Activated naive CD8-positive, alpha-beta T cell treated with anti-CD3 and anti-CD28 coated beads, Interleukin-2, amount 50 U/mL, for 24 hours (primary cell): Measurements from ENCODE around the gene TOR2A.

Experiments used
- ATAC-seq: fragments of 150-1000 bp; cut with Tn5 transposase; one replicate; pipeline ENCODE4 v1.10.0; 2021
- DNase-seq: peaks from one replicate; pipeline ENCODE4 v3.0.0; 2021
- H3K27ac Mint-ChIP-seq: one replicate; pipeline ENCODE4 v1.8.0; 2021; ENCODE audit warnings: mild to moderate bottlenecking, mixed read lengths
- H3K27me3 Mint-ChIP-seq: one replicate; pipeline ENCODE4 v1.8.0; 2021; ENCODE audit warnings: mixed read lengths
- H3K36me3 Mint-ChIP-seq: one replicate; pipeline ENCODE4 v1.8.0; 2021; ENCODE audit warnings: low read depth, mixed read lengths
- H3K4me1 Mint-ChIP-seq: one replicate; pipeline ENCODE4 v1.8.0; 2021; ENCODE audit warnings: mixed read lengths
- H3K4me3 Mint-ChIP-seq: one replicate; pipeline ENCODE4 v1.8.0; 2021; ENCODE audit warnings: mild to moderate bottlenecking, moderate library complexity, mixed read lengths
- H3K9me3 Mint-ChIP-seq: one replicate; pipeline ENCODE4 v1.8.0; 2021; ENCODE audit warnings: mixed read lengths

Gene TOR2A

DNA sequence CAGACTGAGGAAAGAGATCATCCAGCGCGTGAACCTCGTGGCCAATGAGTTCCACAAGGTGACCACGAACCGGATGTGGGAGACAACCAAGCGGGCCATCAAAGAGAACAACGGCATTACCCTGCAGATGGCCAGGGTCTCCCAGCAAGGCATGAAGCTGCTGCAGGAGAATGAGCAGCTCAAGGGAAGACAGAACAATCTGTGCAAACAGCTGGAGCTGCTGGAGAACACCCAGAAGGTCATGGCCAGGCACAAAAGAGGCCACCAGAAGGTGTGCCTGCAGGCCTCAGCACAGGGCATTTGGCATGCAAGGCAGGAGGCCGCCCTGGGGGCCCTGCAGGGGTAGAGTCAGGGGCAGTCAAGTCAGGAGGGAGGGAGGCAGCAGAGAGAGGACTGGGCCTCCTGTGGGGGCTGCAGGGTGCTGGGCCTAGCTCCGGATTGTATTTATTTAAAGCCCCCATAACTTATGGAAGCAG is 23.8 kb downstream of the TOR2A start:
- ATAC-seq = no peak
- no peak overlapping the region for H3K4me3 Mint-ChIP-seq
- H3K27me3 Mint-ChIP-seq = no peaks in the 10 kb centered on the region
- H3K36me3 Mint-ChIP-seq = peaks cover 4% of the 10 kb centered on the region
- no peak for DNase-seq
- no peaks in the 10 kb centered on the region for H3K9me3 Mint-ChIP-seq
- peaks cover 28% of the 10 kb centered on the region for H3K4me1 Mint-ChIP-seq
- H3K27ac Mint-ChIP-seq = no peak overlapping the region

DNA sequence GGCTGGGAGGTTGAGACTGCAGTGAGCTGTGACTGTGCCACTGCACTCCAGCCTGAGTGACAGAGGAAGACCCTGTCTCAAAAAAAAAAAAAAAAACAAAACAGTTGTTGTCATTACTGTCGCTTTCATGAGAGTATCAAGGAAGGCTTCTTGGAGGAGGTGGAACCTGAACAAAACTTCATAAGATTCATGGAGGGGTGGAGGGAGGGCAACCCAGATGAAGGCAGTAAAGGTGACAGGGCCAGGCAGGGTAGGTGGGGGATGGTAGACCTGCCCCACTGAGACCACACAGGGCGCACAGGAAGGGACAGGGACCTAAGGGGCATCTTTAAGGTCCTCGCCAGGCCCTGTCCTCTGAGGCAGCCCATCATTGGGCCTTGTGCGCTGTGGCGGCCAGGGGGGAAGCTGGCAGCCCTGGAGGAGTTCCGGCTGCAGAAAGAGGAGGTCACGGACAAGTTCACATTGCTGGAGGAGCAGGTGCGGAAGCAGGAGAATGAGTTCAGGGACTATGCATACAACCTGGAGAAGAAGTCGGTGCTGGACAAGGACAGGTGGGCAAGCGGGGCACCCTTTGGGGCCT is 24.8 kb downstream of the TOR2A start:
- peaks cover 4% of the 10 kb centered on the region for H3K36me3 Mint-ChIP-seq
- H3K4me3 Mint-ChIP-seq = no peak overlapping the region

DNA sequence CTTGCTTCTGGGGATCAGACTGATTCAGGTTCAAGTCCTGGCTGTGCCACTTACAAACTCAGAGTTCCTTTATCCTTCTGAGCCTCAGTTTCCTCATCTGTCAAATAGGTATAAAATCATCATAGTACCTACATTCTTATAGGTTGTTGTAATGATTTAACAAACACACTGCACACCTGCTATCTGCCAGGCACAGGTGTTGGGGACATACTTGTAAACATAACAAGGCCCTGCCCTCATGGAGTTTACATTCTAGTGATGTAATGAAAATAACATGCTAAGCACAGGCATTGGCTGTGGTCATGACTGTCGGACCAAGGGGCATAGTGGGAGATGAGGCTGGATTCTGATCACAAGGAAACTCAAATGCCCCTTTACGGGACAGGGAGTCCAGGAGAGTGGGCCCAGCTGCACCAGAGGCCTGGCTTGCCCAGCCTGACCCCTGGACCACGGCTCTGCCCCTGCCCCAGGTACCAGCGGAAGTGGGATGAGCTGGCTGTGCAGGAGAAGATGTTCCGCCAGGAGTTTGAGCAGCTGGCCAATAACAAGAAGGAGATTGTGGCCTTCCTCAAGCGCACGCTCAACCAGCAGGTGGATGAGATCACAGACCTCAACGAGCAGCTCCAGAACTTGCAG is 26.0 kb downstream of the TOR2A start:
- Mint-ChIP-seq H3K27me3 (no peaks in the 10 kb centered on the region), H3K4me3 (no peak overlapping the region), H3K9me3 (no peaks in the 10 kb centered on the region), H3K27ac (no peak overlapping the region), H3K36me3 (peaks cover 4% of the 10 kb centered on the region), H3K4me1 (peaks cover 21% of the 10 kb centered on the region)
- ATAC-seq = no peak
- no peak for DNase-seq

More for the DNA sequence above, 24.8 kb downstream of the TOR2A start:
- Mint-ChIP-seq H3K27me3 (no peaks in the 10 kb centered on the region), H3K4me1 (peaks cover 24% of the 10 kb centered on the region), H3K27ac (no peak overlapping the region), H3K9me3 (no peaks in the 10 kb centered on the region)
- DNase-seq (no peak), ATAC-seq (no peak)

DNA sequence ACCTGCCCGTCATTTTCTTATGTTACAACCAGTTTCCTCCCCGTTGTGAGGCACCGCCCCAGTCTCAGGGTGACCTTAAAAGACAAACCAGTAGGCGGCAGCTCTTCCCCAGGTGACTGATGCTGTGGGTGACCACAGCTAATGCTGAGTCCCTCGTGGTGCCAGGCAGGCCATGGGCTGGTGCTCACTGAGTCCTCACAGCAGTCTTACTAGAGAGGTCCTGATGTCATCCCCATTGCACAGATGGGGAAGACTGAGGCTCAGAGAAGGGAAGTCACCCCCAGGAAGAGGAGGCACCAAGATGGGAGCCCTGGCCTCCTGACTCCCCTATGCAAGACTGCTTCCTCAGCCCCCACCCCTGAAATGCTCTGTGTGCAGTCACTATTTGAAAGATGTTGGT is 27.3 kb downstream of the TOR2A start:
- peak; percentile 83 for ATAC-seq
- peak; percentile 32 for DNase-seq
- H3K27me3 Mint-ChIP-seq = no peaks in the 10 kb centered on the region
- H3K36me3 Mint-ChIP-seq = peaks cover 4% of the 10 kb centered on the region
- peak overlapping the region; percentile 68 for H3K27ac Mint-ChIP-seq
- peaks cover 18% of the 10 kb centered on the region for H3K4me1 Mint-ChIP-seq
- H3K9me3 Mint-ChIP-seq = no peaks in the 10 kb centered on the region
- no peak overlapping the region for H3K4me3 Mint-ChIP-seq

DNA sequence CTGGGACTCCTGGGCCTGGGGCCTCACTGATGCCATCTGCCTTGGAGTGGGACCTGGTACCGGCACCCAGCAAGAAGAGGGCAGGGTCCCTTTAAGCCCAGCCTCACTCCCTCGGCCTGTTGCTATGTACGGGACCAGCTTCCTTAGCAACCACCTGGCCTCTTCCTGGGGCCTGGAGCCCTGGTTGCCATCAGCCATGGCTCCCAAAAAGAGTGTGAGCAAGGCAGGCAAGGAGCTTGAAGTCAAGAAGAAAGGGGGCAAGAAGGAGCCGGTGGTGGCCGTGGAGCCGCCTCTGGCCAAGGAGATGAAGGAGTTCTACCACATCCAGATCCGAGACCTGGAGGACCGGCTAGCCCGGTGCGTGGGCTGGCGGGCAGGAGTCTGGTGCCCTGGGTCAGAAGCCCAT is 28.3 kb downstream of the TOR2A start, which contains the start of gene CFAP157:
Gene CFAP157, plus strand, starts transcription at position 153 of the 406 bp plus-strand sequence. Its CDS starts 44 bp downstream, at position 197.
- peaks cover 18% of the 10 kb centered on the region for H3K4me1 Mint-ChIP-seq
- H3K36me3 Mint-ChIP-seq = no peaks in the 10 kb centered on the region
- no peaks in the 10 kb centered on the region for H3K27me3 Mint-ChIP-seq
- H3K4me3 Mint-ChIP-seq = no peak within 1 kb of the TSS
- no peak for DNase-seq
- H3K27ac Mint-ChIP-seq = peak within 1 kb of the TSS; percentile 68
- ATAC-seq = no peak
- no peaks in the 10 kb centered on the region for H3K9me3 Mint-ChIP-seq

DNA sequence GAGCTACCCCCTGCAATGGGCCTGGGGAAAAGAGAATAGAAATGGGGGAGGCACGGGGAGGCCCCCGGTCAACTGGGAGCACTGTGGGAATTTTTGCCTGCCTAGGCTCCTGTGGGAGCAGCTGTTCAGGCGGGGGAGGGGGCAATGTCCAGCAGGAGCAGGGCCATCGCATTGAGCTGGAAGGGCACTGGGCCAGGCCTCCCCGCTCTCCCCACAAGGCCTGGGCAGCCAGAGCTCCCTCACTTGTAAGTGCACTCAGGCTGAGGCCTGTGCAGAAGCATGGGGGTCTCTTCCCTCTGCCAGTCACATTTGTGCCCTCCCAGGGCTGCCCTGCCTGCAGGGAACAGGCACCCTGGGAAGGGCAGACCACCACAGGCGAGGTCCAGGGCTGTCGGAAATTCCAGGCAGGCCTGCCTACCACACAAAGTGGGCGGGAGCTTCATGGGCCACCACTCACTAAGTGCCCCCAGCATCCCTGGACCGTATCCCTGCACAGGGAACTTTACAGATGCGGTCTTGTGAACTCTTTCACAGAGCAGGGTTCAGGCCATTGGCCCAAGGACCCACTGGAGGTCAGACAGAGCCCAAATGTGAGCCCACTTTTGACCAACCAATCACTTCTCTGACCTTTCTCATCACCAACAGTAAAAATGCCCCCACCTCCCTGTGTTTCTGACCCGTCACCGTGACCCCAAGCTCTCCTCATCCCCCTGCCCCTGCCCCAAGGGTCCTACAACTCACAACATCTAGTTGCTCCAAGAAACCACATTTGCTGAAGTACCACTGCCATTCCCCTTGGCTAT is 29.3 kb downstream of the TOR2A start:
- Mint-ChIP-seq H3K27ac (no peak overlapping the region), H3K27me3 (no peaks in the 10 kb centered on the region), H3K4me3 (no peak overlapping the region), H3K4me1 (peaks cover 11% of the 10 kb centered on the region), H3K9me3 (no peaks in the 10 kb centered on the region), H3K36me3 (no peaks in the 10 kb centered on the region)
- DNase-seq = no peak
- ATAC-seq = no peak

DNA sequence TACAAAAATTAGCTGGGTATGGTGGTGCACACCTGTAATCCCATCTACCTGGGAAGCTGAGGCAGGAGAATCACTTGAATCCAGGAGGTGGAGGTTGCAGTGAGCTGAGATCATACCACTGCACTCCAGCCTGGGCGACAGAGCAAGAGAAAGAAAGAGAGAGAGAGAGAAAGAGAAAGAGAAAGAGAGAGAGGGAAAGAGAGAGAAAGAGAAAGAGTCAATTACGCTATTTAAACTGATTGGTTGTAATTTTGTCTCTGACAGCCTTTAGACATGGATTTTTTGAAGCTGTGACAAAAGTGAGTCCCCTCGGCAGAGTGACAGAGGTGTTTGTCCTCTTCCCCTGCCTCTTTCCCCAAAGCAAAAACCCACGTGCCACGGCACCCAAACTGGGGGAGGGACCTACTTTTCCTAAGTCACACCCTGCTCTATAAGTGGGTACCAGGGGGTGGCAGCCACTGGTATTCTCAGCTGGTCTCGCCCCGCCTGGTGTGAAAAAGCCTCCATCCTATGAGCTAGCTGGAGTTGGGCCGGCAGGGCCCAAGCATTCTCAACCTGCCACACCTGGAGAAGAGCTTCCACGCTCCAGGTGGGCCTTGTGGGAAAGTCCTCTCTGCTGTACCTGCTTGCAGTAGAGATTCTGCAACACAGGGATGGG is 31.7 kb downstream of the TOR2A start:
- H3K27ac Mint-ChIP-seq = no peak overlapping the region
- DNase-seq (no peak), ATAC-seq (no peak)
- H3K36me3 Mint-ChIP-seq = no peaks in the 10 kb centered on the region
- no peaks in the 10 kb centered on the region for H3K9me3 Mint-ChIP-seq
- H3K4me1 Mint-ChIP-seq = peaks cover 23% of the 10 kb centered on the region
- H3K4me3 Mint-ChIP-seq = no peak overlapping the region
- no peaks in the 10 kb centered on the region for H3K27me3 Mint-ChIP-seq

DNA sequence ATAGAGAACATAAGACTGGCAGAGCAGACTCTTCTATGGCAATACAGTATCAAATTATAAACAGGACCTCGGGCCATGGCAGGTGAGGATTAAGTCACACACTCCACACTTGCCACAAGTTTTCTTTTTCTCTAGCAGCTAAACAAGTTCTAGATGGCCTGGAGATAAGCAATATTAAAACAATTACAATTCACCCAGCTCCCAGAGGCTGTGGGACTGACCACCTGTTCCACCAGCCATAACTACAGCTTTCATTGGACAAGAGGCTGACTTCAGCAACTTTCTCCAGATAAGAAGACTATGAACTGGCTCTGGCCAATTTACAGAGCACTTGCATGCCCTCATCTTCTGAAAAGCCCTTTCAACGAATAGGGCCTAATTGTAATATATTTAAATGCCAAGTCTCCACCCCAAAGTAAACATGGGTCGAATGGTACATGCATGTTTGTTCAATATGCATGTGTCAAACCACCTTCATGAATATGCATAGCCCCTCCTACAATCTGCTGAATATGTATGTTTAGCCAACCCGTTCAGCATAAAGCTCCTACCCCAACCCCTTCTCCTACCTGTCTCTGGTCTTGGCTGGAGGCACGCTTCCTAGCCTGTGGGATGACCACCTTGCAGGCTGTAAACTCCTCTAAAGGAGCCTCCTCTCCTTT is 34.4 kb downstream of the TOR2A start:
- DNase-seq (no peak), ATAC-seq (no peak)
- Mint-ChIP-seq H3K36me3 (no peaks in the 10 kb centered on the region), H3K9me3 (no peaks in the 10 kb centered on the region), H3K4me3 (no peak overlapping the region), H3K27me3 (no peaks in the 10 kb centered on the region), H3K4me1 (peaks cover 16% of the 10 kb centered on the region), H3K27ac (no peak overlapping the region)

DNA sequence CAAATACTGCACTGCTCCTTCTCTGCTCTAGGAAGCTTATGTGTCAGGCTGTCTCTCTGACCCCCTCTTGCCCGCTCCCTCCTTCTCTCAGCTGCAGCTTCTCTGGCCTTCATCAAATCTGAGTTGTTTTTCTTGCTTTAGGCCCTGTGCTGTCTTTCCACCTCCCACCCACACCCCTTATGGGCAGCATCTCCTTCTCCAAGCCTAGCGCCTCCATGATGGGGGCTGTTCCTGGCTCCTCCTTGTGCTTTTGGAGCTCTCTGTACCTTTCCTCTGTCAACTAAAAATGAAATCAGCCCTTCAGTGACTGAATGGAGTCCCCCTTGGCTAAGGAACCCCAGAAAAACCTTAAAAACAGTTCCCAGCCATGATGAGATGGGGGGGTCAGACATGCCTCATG is 35.0 kb downstream of the TOR2A start:
- H3K9me3 Mint-ChIP-seq = no peaks in the 10 kb centered on the region
- ATAC-seq = no peak
- H3K27me3 Mint-ChIP-seq = no peaks in the 10 kb centered on the region
- H3K36me3 Mint-ChIP-seq = no peaks in the 10 kb centered on the region
- no peak overlapping the region for H3K27ac Mint-ChIP-seq
- peaks cover 16% of the 10 kb centered on the region for H3K4me1 Mint-ChIP-seq
- no peak for DNase-seq
- peak overlapping the region; percentile 11 for H3K4me3 Mint-ChIP-seq

DNA sequence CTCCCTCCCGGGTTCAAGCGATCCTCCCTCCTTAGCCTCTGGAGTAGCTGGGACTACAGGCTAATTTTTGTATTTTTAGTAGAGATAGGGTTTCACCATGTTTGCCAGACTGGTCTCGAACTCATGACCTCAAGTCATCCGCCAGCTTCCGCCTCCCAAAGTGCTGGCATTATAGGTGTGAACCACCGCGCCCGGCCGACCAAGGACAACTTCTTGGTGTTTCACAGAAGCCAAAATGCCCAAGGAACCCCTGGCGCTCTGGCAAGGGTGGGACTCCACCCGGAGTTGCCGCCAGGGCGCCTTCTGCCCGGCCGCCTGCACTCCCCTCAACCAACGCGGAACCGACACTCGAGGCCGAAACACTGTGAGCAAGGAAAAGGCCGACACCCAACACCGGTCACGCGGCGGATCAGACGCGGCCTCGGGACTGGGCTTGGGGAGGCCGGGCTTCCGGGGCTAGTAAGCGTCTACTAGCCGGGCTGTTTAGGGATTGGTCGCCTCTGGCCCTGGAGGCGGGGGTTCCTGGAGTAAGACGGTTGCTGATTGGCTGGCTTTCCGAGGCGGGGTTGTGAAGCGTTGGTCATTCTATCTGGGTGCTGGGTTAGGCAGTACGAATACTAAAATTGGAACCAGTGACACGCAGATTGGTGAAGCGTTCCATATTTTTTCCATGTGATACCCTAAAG is 36.0 kb downstream of the TOR2A start:
- Mint-ChIP-seq H3K4me1 (peaks cover 16% of the 10 kb centered on the region), H3K27me3 (no peaks in the 10 kb centered on the region), H3K4me3 (peak overlapping the region; percentile 71), H3K27ac (peak overlapping the region; percentile 35), H3K9me3 (no peaks in the 10 kb centered on the region), H3K36me3 (no peaks in the 10 kb centered on the region)
- ATAC-seq (peak; percentile 99), DNase-seq (peak; percentile 90)

DNA sequence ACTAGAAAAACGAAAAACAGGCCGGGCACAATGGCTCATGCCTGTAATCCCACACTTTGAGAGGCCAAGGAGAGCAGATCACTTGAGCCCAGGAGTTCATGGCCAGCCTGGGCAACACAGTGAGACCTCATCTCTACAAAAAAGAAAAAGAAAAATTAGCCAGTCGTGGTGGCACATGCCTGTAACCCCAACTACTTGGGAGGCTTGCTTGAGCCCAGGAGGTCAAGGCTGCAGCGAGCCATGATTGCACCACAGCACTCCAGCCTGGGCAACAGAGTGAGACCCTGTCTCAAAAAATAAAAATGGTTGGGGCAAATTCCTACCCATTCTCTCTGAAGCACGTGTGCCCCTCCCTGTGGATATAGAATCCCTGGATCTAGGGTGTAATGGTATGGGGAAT is 36.7 kb downstream of the TOR2A start:
- no peak for ATAC-seq
- DNase-seq = no peak
- Mint-ChIP-seq H3K27me3 (no peaks in the 10 kb centered on the region), H3K36me3 (no peaks in the 10 kb centered on the region), H3K4me3 (no peak overlapping the region), H3K27ac (no peak overlapping the region), H3K4me1 (peaks cover 16% of the 10 kb centered on the region), H3K9me3 (no peaks in the 10 kb centered on the region)

DNA sequence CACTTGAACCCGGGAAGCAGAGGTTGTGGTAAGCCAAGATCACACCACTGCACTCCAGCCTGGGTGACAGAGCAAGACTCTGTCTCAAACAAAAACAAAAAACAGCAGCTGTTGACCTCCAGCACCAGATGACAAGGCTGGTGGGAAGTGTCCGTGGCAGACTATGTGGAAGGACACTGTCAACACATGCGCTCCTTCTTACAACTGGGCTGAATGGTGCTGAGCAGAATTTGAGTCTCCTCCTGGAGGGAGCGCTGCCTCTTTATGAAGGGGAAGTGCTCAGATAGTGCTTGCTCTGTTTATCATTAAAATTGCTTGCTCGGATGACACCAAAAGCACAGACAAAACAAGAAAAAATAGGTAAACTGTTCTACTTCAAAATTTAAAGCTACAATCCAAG is 37.5 kb downstream of the TOR2A start:
- H3K27me3 Mint-ChIP-seq = no peaks in the 10 kb centered on the region
- H3K36me3 Mint-ChIP-seq = no peaks in the 10 kb centered on the region
- no peak overlapping the region for H3K27ac Mint-ChIP-seq
- no peak for DNase-seq
- H3K4me1 Mint-ChIP-seq = peaks cover 16% of the 10 kb centered on the region
- no peaks in the 10 kb centered on the region for H3K9me3 Mint-ChIP-seq
- ATAC-seq = no peak
- H3K4me3 Mint-ChIP-seq = no peak overlapping the region

DNA sequence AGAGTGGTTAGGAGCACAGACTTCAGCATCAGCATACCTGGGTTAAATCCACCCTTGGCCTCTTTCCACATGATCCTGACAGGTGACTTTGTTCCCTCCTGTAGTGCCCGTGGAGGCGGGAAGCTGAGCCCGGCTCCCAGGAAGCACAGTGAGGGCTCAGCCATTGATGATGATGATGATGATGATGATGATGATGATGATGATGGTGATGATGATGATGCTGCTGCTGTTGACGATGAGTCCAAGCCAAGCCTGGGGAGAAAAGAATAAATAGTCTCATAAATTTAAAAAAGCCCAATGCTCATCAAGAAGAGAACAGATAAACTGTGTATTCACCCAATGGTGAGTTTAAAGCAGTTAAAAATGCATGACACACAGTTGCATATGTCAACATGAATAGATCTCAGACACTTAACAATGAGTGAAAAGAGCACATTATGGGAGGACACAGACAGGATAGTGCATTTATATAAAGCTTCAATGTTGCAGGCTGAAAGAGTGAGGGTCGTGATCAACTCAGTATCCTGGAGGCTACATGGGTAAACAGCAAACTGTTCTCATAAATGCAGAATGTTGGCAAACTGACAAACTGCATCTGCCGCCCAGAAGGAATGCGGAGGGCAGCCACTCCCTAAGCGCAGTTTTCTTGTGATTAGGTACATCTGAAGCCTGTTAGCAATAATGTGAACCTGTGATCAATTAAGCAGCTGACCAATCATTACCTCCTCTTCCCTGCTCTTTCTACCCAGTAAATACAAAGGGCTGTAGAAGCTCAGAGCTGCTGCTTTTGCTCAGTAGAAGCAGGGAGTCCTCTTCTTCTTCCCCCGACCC is 40.0 kb downstream of the TOR2A start:
- Mint-ChIP-seq H3K4me3 (no peak overlapping the region), H3K4me1 (peaks cover 14% of the 10 kb centered on the region), H3K36me3 (no peaks in the 10 kb centered on the region), H3K9me3 (no peaks in the 10 kb centered on the region), H3K27ac (no peak overlapping the region), H3K27me3 (no peaks in the 10 kb centered on the region)
- ATAC-seq (no peak), DNase-seq (no peak)
